Heart left ventricle (tissue), 13 donors: Measurements from ENCODE around the gene CNTROB.

Source experiments
- CTCF ChIP-seq, 12 donors: fragments of 200-600 bp; sonication (generic) in 4 of 12; IDR thresholded peaks; one replicate each; pipeline versions ENCODE4 v1.5.0 to v1.8.0; 2018 to 2022; ENCODE audit warnings: antibody characterized with exemption in 12 of 12, mild to moderate bottlenecking in 5 of 12
- POLR2A ChIP-seq, 2 donors: fragments of 450-650 bp; IDR thresholded peaks; one replicate each; pipeline ENCODE4 v1.6.1; 2017; ENCODE audit warnings: antibody characterized with exemption in 2 of 2, mild to moderate bottlenecking in 2 of 2, moderate library complexity in 2 of 2
- donor health status: ischemic (EF 13 %, LVEDD 7.1; RV severe dilation, severe dysfunction).
- donor health status: DM: no; HTN: yes; CAD: no.
- donor health status: DM: no; HTN: no; CAD: no.
- donor health status: ischemic (EF 25% LVEDD 6.9; RV normal size, moderate dysfunction).
- donor health status: ischemic (EF 25% LVEDD 5.7; RV mildly dilated, moderate dysfunction).
- donor health status: ischemic (EF 35%, LVEDD 5.7; RV mildly dilated, moderate dysfunction).
- donor health status: nonischemic (EF 11% LVEDD 7.7; RV severe dilation, severe dysfunction).
- donor health status: DM: yes; HTN: yes; CAD: no.
- donor health status: PGD.
- donor health status: ischemic (EF 29% LVEDD 5.4; RV normal size, mild dysfunction).
- donor health status: nonischemic (EF 23%, LVEDD 6.1; RV moderate dilation, normal function).

GRCh38 chr17:7897090-7897489, 34.9 kb upstream of the CNTROB start:
- TF ChIP-seq CTCF (IDR thresholded peaks at IDR 0.05) (no peak), POLR2A (IDR thresholded peaks at IDR 0.05) (no peak)
